Activated CD4-positive, alpha-beta memory T cell treated with anti-CD3 and anti-CD28 coated beads, Interleukin-2, amount 10 ng/mL, durations not matched to agents 7 days and 5 days (primary cell): Measurements from ENCODE around the gene TNFRSF8. TPM values are rescaled to one million over a fixed set of nuclear protein-coding genes. Genes with fewer than 3 reads are reported as not detected.
A peak's percentile ranks its signal among the peaks of the same experiment; 100 is the strongest.

Source experiments
- CTCF ChIA-PET: fragments of 350-600 bp; sonication (Branson Sonifier 250); formaldehyde crosslinking; loops from one replicate; lab custom pipeline; 2021; ENCODE audit warnings: antibody characterized with exemption, inconsistent platforms; lab: Charles Lee
- POLR2A ChIA-PET: fragments of 350-600 bp; sonication (Branson Sonifier 250); formaldehyde crosslinking; loops from one replicate; lab custom pipeline; 2021; ENCODE audit warnings: antibody characterized with exemption; lab: Charles Lee
- DNase-seq: peaks from one replicate; pipeline ENCODE4 v3.0.0-alpha.2; 2020
- H3K27ac Mint-ChIP-seq: one replicate; pipeline ENCODE4 v1.8.0; 2021; ENCODE audit warnings: mild to moderate bottlenecking, mixed read lengths
- H3K27me3 Mint-ChIP-seq: one replicate; pipeline ENCODE4 v1.8.0; 2021; ENCODE audit warnings: mixed read lengths
- H3K36me3 Mint-ChIP-seq: one replicate; pipeline ENCODE4 v1.8.0; 2021; ENCODE audit warnings: low read depth, mixed read lengths
- H3K4me1 Mint-ChIP-seq: one replicate; pipeline ENCODE4 v1.8.0; 2021; ENCODE audit warnings: mixed read lengths
- H3K4me3 Mint-ChIP-seq: one replicate; pipeline ENCODE4 v1.8.0; 2021; ENCODE audit warnings: mild to moderate bottlenecking, mixed read lengths
- H3K9me3 Mint-ChIP-seq: one replicate; pipeline ENCODE4 v1.8.0; 2021; ENCODE audit warnings: mixed read lengths
- total RNA-seq, 2 experiments: library from RNA; stranded (reverse); gene quantifications; one replicate each; pipeline ENCODE4 v1.2.3, GENCODE V29; 2021

The TNFRSF8 gene
- total RNA-seq, 2 experiments from 2014 or later = 32.9 to 34.3 TPM

DNA sequence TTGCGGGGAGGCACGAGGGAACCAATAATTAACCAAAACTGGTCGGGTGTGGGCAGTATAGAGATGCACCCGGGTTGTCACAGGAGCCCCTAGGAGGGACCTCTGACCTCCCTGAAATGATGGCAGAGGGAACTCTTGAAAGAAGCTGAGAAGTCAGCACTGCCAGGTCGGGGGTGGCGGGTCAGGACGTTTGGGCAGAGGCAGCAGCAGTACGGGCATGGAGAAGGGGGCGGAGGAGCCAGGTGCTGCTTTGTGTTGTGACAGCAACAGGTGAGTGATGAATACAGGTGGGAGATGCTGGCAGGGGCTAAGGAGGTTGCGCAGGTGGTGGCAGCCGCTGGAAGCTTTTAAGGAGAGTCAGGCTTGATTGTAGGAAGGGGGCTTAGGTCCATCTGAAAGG lies 115.4 kb downstream of the TNFRSF8 start:
- Mint-ChIP-seq H3K9me3 (no peaks in the 10 kb centered on the region), H3K27ac (peak overlapping the region; percentile 94), H3K27me3 (no peaks in the 10 kb centered on the region), H3K4me1 (peaks cover 86% of the 10 kb centered on the region), H3K36me3 (peaks cover 80% of the 10 kb centered on the region), H3K4me3 (peak overlapping the region; percentile 68)
- POLR2A ChIA-PET = interaction anchor here (0.9 to 27.5 kb wide), 14 partner anchors 12 to 271 kb away, joined by 3 to 918 read pairs (median 6); partner anchors contain the start of gene TNFRSF1B
- DNase-seq = no peak
- CTCF ChIA-PET = interaction anchor here (0.7 to 7.7 kb wide), 15 partner anchors 10 to 159 kb away, joined by 3 to 85 read pairs (median 5); no protein-coding TSS in a partner anchor

DNA sequence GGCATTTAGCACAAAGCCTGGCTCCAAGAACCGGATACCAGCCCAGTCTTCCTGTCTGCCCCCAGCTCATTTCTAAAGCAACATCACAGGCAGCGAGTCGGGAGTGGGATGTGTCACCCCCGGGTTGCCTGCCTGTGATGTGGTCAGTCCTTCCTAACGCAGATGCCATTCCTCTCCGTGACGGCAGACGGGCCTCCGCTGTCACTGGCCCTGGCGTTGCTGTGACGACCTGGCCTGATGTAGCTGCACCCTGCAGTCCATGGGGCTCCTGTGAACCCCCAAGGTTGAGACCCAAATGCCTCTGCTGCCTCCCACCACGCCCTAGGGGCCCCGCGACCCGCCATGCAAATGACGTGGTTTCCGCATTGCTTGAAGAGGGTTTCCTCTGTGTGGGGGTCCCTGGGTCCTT lies 116.0 kb downstream of the TNFRSF8 start:
- Mint-ChIP-seq H3K36me3 (peaks cover 81% of the 10 kb centered on the region), H3K27ac (peak overlapping the region; percentile 94), H3K4me1 (peaks cover 85% of the 10 kb centered on the region), H3K27me3 (no peaks in the 10 kb centered on the region), H3K9me3 (no peaks in the 10 kb centered on the region), H3K4me3 (peak overlapping the region; percentile 68)
- ChIA-PET CTCF (interaction anchor here (0.7 to 7.7 kb wide), 5 partner anchors 18 to 54 kb away, joined by 3 to 85 read pairs (median 5); no protein-coding TSS in a partner anchor), POLR2A (interaction anchor here (0.9 to 27.5 kb wide), 11 partner anchors 11 to 271 kb away, joined by 3 to 918 read pairs (median 7); partner anchors contain the start of gene TNFRSF1B)
- DNase-seq = peak; percentile 79

GRCh38 chr1:12179676-12180075 lies 116.6 kb downstream of the TNFRSF8 start:
- H3K4me1 Mint-ChIP-seq = peaks cover 81% of the 10 kb centered on the region
- no peaks in the 10 kb centered on the region for H3K27me3 Mint-ChIP-seq
- H3K36me3 Mint-ChIP-seq = peaks cover 78% of the 10 kb centered on the region
- DNase-seq = no peak
- peak overlapping the region; percentile 68 for H3K4me3 Mint-ChIP-seq
- ChIA-PET POLR2A (interaction anchor here (0.9 to 27.5 kb wide), 7 partner anchors 11 to 272 kb away, joined by 3 to 918 read pairs (median 13); partner anchors contain the start of gene TNFRSF1B), CTCF (interaction anchor here (7.7 kb wide), 1 partner anchor 54 kb away, joined by 85 read pairs; no protein-coding TSS in a partner anchor)
- H3K9me3 Mint-ChIP-seq = no peaks in the 10 kb centered on the region
- peak overlapping the region; percentile 94 for H3K27ac Mint-ChIP-seq

- H3K36me3 Mint-ChIP-seq = peaks cover 81% of the 10 kb centered on the region
- CTCF ChIA-PET = interaction anchor here (0.6 to 7.7 kb wide), 2 partner anchors 43 to 55 kb away, joined by 3 to 85 read pairs; no protein-coding TSS in a partner anchor
- H3K4me1 Mint-ChIP-seq = peaks cover 78% of the 10 kb centered on the region
- DNase-seq = no peak
- no peak overlapping the region for H3K27ac Mint-ChIP-seq
- no peaks in the 10 kb centered on the region for H3K27me3 Mint-ChIP-seq
- H3K4me3 Mint-ChIP-seq = no peak overlapping the region
- POLR2A ChIA-PET = interaction anchor here (0.9 to 27.5 kb wide), 2 partner anchors 12 to 24 kb away, joined by 3 to 918 read pairs; partner anchors contain the start of gene TNFRSF1B
- H3K9me3 Mint-ChIP-seq = no peaks in the 10 kb centered on the region
These were observed 117.2 kb downstream of the TNFRSF8 start for GRCh38 chr1:12180315-12180714.

DNA sequence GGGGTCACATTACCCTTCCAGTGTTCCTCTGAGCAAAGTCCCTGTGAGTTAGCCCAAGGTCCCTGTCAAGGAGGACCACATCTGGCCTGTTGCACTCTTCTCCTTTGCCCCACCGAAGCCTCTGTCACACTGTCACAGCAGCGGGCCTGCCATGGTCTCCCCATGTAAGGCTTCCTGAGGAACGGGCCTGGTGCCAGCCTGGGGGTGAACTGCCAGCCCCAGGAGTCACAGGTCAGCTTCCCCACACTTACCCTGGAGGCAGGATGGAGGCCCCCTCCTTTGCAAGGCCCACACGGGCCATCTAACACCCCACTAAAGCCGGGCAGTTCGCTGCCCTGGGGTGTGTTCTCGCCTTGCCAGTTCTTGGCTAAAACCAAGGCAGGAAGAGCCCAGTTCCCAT lies 117.8 kb downstream of the TNFRSF8 start:
- H3K27me3 Mint-ChIP-seq = no peaks in the 10 kb centered on the region
- peak overlapping the region; percentile 21 for H3K27ac Mint-ChIP-seq
- no peak for DNase-seq
- POLR2A ChIA-PET = interaction anchor here (27.5 kb wide), 1 partner anchor 24 kb away, joined by 918 read pairs; the partner anchor contains the start of gene TNFRSF1B
- no peak overlapping the region for H3K4me3 Mint-ChIP-seq
- CTCF ChIA-PET = interaction anchor here (0.6 kb wide), 1 partner anchor 44 kb away, joined by 3 read pairs; no protein-coding TSS in a partner anchor
- no peaks in the 10 kb centered on the region for H3K9me3 Mint-ChIP-seq
- H3K4me1 Mint-ChIP-seq = peaks cover 75% of the 10 kb centered on the region
- peaks cover 76% of the 10 kb centered on the region for H3K36me3 Mint-ChIP-seq

GRCh38 chr1:12181568-12181967 lies 118.5 kb downstream of the TNFRSF8 start:
- ChIA-PET POLR2A (interaction anchor here (1.2 to 27.5 kb wide), 5 partner anchors 8 to 57 kb away, joined by 4 to 918 read pairs (median 7); partner anchors contain the start of gene TNFRSF1B), CTCF (interaction anchor here (7.0 kb wide), 1 partner anchor 58 kb away, joined by 37 read pairs; no protein-coding TSS in a partner anchor)
- Mint-ChIP-seq H3K27me3 (no peaks in the 10 kb centered on the region), H3K36me3 (peaks cover 72% of the 10 kb centered on the region), H3K9me3 (no peaks in the 10 kb centered on the region), H3K4me1 (peaks cover 73% of the 10 kb centered on the region), H3K4me3 (no peak overlapping the region), H3K27ac (no peak overlapping the region)
- DNase-seq = no peak

- H3K4me3 Mint-ChIP-seq = no peak overlapping the region
- peaks cover 68% of the 10 kb centered on the region for H3K4me1 Mint-ChIP-seq
- H3K36me3 Mint-ChIP-seq = peaks cover 70% of the 10 kb centered on the region
- POLR2A ChIA-PET = interaction anchor here (0.9 to 27.5 kb wide), 9 partner anchors 9 to 95 kb away, joined by 3 to 918 read pairs (median 4); partner anchors contain the start of gene TNFRSF1B
- CTCF ChIA-PET = interaction anchor here (0.8 to 7.0 kb wide), 4 partner anchors 21 to 202 kb away, joined by 3 to 37 read pairs (median 3); partner anchors contain the start of gene MFN2
- H3K27me3 Mint-ChIP-seq = no peaks in the 10 kb centered on the region
- no peak for DNase-seq
- H3K9me3 Mint-ChIP-seq = no peaks in the 10 kb centered on the region
- peak overlapping the region; percentile 4 for H3K27ac Mint-ChIP-seq
These were observed 119.4 kb downstream of the TNFRSF8 start for GRCh38 chr1:12182410-12182984.

- POLR2A ChIA-PET = interaction anchor here (0.7 to 27.5 kb wide), 9 partner anchors 10 to 275 kb away, joined by 3 to 918 read pairs (median 3); partner anchors contain the start of gene TNFRSF1B
- H3K4me3 Mint-ChIP-seq = no peak overlapping the region
- H3K9me3 Mint-ChIP-seq = no peaks in the 10 kb centered on the region
- DNase-seq = no peak
- H3K36me3 Mint-ChIP-seq = peaks cover 70% of the 10 kb centered on the region
- H3K27me3 Mint-ChIP-seq = no peaks in the 10 kb centered on the region
- H3K27ac Mint-ChIP-seq = peak overlapping the region; percentile 14
- CTCF ChIA-PET = interaction anchor here (0.8 to 7.0 kb wide), 4 partner anchors 20 to 203 kb away, joined by 3 to 37 read pairs (median 3); partner anchors contain the start of gene MFN2
- H3K4me1 Mint-ChIP-seq = peaks cover 66% of the 10 kb centered on the region
These were observed 120.1 kb downstream of the TNFRSF8 start for GRCh38 chr1:12183095-12183794.

GRCh38 chr1:12184008-12184681 lies 121.0 kb downstream of the TNFRSF8 start:
- Mint-ChIP-seq H3K9me3 (no peaks in the 10 kb centered on the region), H3K27me3 (no peaks in the 10 kb centered on the region), H3K4me3 (no peak overlapping the region), H3K27ac (no peak overlapping the region), H3K36me3 (peaks cover 68% of the 10 kb centered on the region), H3K4me1 (peaks cover 60% of the 10 kb centered on the region)
- CTCF ChIA-PET = interaction anchor here (7.0 kb wide), 1 partner anchor 60 kb away, joined by 37 read pairs; no protein-coding TSS in a partner anchor
- POLR2A ChIA-PET = interaction anchor here (27.5 kb wide), 1 partner anchor 27 kb away, joined by 918 read pairs; the partner anchor contains the start of gene TNFRSF1B
- no peak for DNase-seq

GRCh38 chr1:12185036-12185917 lies 122.2 kb downstream of the TNFRSF8 start:
- H3K27me3 Mint-ChIP-seq = no peaks in the 10 kb centered on the region
- H3K27ac Mint-ChIP-seq = no peak overlapping the region
- POLR2A ChIA-PET = interaction anchor here (1.4 to 27.5 kb wide), 2 partner anchors 29 to 277 kb away, joined by 4 to 918 read pairs; partner anchors contain the start of gene TNFRSF1B
- H3K9me3 Mint-ChIP-seq = no peaks in the 10 kb centered on the region
- peaks cover 60% of the 10 kb centered on the region for H3K4me1 Mint-ChIP-seq
- no peak overlapping the region for H3K4me3 Mint-ChIP-seq
- CTCF ChIA-PET = interaction anchor here (7.0 kb wide), 1 partner anchor 61 kb away, joined by 37 read pairs; no protein-coding TSS in a partner anchor
- H3K36me3 Mint-ChIP-seq = peaks cover 67% of the 10 kb centered on the region
- no peak for DNase-seq
